COLO668 (cell line): ENCODE measurements around the gene MYLK3.
"Not testable (repeated sequence)": the region's sequence is repeated elsewhere in the genome, so short reads cannot be mapped to it uniquely, and the experiment has no call there.

Source experiments
- DNase-seq: peaks from one replicate; lab custom pipeline; 2025; ENCODE audit not compliant: unreplicated experiment; lab: John Stamatoyannopoulos, UW

The MYLK3 gene

GRCh38 chr16:46690281-46691178 is 57.6 kb downstream of the MYLK3 start:
- DNase-seq: peak; percentile 18

GRCh38 chr16:46689365-46690280 is 58.5 kb downstream of the MYLK3 start, which contains the start of gene ORC6:
Gene ORC6 (plus strand): TSS chr16:46689659. CDS start chr16:46689706, 47 bp downstream.
- DNase-seq: peak; percentile 97

- peak; percentile 98 for DNase-seq
Observed at GRCh38 chr16:46688654-46689364, 59.3 kb downstream of the MYLK3 start, which contains the start of gene VPS35. Gene VPS35 (minus strand): TSS chr16:46689178. CDS start chr16:46689133, 45 bp downstream.

GRCh38 chr16:46688101-46688653 is 60.0 kb downstream of the MYLK3 start:
- no peak for DNase-seq

GRCh38 chr16:46687486-46687885 is 60.7 kb downstream of the MYLK3 start:
- DNase-seq: no peak

- DNase-seq: no peak
Observed at GRCh38 chr16:46686815-46687473, 61.2 kb downstream of the MYLK3 start.

GRCh38 chr16:46681867-46682266 is 66.3 kb downstream of the MYLK3 start:
- DNase-seq: not testable (repeated sequence)

- DNase-seq: not testable (repeated sequence)
Observed at GRCh38 chr16:46677943-46678342, 70.2 kb downstream of the MYLK3 start.

- DNase-seq: peak; percentile 45
Observed at GRCh38 chr16:46673320-46674013, 74.7 kb downstream of the MYLK3 start.

GRCh38 chr16:46662123-46662522 is 86.0 kb downstream of the MYLK3 start:
- DNase-seq: no peak

GRCh38 chr16:46658925-46659324 is 89.2 kb downstream of the MYLK3 start:
- DNase-seq: no peak
